ENCODE data around the gene DOK3.

Gene DOK3

DNA sequence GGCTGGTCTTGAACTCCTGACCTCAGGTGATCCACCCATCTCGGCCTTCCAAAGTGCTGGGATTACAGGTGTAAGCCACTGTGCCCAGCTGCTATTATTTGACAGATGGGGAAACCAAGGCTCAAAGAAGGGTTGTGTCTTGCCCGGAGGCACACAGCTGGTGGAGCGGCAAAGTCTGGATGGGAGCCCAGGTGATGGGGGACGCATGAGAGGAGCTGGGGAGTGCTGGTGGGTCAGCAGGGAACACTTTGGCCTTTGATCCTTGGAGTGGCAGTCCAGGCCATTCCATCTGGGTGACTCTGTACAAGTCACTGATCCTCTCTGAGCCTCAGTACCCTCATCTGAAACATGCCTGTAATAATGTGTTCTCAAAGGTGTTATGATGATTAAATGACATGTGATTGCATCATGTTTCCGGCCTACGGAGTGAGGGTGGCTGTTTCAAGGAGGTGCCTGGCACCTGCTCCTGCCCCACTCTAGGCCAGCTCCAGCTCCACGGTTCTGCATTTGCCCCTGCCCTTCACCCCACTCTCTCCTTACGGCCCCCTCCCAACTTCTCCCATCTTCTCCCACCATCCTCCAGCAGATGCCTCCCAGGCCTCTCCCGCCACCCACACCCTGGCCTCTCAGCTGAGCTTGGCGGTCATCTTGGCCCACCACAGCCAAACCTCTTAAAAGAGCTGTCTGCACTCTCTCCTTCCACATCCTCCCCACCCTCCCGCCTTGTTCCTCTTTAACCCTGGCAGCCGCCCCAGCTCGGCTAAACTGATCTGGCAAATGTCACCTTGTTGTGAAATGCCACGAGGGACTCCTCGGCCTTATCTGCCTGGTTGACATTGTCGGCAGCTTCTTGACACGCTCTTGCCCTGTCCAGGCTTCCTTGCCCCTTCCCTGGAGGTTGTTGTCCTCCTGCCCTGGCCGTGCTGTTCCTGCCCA is 30.6 kb downstream of the DOK3 start:
- DNase-seq: peak; percentile 91

DNA sequence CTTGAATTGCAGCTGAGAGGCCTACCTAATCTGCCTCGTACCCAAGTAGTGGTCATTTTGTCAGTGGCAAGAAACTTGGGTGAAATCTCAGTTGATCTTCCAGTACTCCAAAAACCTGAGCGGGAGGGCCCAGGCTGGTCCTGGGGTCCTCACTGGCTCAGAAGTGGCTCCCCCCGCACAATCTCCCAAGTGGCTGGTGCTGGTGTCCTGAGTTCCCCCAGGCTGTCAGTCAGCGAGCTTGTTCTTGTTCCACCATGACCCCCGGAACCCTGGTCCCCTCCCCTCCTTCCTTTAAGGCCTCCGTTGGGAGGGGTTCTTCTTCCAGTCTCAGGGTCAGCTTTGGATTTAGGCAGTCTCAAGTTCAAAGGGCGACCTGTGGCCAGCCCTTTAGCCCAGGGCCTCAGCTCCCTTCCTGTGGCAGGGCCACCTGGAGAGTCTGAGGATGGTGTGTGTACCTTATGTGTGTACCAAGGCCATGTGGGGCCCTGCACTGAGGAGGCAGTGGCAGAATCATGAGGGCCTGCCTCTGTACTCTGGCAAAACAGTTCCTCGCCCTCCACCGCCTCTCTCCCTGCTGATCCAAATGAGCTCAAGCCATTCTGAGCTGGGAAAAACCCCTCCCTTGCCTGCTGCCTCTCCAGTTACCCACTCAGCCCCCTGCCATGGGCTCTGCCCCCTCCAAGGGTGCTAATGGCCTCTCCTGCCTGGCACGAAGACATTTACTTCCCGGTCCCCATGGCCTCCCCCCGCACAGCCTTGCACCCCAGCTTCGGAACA is 31.7 kb downstream of the DOK3 start:
- DNase-seq: no peak

DNA sequence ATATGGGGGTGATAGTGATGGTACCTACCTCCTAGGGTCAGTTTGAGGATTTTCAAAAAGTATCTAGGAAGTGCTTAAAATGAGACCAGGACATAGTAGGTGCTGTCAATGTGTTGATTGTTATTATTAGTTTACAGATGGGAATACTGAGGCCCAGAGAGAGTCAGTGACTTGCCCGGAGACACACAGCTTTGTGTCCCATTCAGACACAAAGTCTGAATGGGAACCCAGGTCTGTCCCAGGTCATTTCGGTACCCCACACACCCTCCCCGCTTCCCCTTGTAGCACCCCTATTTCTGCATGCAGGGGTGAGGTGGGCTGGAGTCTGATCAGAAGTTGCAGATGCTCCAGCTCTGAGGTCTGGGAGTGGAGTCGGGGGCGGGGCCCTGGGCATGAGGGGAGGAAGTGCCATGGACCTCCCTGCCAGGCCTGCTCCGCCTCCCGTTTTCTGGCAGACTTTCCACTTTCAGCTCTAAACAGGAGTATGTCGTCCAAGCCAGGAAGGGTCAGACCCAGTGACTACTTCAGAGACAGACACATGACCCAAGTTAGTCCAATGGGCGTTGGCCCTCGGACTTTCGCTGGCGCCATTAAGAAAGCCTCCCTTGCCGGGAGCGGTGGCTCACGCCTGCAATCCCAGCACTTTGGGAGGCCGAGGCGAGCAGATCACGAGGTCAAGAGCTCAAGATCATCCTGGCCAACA is 32.9 kb downstream of the DOK3 start:
- no peak for DNase-seq

DNA sequence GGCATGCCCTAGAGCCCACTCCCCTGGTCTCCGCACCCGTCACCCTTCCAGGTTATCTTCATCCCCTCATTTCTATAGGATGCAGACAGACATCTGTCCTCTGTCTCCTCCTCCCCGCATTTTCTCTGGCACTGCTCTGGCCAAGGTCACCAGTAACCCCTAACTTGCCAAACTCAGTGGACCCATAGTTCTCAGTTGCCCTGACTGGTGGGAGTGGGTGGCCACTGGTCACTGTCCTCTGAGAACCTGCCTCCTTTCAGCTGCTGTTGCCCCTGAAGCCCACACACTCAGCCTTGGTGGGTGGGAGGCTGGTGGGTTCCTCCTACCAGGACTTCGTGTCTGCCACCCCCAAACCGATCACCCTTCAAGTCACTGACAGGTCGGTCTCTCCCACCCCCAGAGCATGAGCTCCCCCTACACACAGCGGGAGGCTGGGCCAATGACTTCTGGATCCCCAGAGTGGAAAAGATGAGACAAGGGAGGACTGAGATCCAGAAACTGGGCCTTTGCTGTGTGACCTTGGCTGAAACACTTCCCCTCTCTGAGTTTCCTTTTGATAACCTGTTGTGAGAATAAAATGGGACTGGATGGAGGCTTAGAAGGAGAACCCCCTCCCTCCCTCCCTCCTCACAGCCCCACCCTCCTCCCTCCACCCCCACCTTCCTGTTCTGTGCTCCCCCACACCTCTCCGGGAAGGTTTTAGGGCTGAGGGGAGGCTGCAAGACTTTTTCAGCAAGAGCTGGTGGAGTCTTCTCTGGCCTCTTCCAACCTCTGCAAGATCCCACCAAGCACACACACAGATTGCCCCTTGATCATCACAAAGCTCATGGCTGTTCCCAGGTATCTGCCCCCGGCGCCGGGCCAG is 33.8 kb downstream of the DOK3 start:
- no peak for DNase-seq

DNA sequence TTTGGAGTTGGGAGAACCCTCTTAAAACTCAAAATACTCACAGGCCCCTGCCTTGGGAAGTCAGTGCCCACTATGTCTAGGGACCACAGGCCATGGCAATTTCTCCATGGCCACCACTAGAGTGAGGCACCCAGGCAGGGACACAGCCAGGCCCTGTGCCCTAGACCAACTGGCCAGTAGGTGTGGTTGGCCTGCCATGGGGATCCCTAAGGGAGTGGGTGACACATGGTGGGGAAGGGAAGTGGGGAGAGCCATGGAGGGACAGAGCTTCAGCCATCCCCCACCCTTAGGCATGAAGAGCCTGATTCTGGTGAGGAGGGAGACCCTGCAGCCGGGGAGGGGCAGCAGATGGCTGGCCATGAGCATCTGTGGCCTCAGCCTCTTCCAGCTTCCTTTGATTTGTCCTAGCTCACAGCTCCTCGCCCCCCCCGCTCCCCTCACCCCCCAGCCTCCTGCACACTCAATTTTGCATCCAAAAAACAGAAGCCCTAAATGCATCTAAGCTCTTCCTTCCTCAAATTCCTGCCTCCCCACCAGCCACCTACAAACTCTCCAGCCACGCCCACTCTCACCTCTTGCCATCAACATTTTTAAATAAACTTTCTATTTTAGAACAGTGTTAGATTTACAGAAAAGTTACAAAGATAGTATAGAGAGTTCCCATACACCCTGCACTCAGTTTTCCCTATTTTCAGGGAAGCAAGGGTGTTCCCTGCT is 34.6 kb downstream of the DOK3 start:
- DNase-seq: no peak

DNA sequence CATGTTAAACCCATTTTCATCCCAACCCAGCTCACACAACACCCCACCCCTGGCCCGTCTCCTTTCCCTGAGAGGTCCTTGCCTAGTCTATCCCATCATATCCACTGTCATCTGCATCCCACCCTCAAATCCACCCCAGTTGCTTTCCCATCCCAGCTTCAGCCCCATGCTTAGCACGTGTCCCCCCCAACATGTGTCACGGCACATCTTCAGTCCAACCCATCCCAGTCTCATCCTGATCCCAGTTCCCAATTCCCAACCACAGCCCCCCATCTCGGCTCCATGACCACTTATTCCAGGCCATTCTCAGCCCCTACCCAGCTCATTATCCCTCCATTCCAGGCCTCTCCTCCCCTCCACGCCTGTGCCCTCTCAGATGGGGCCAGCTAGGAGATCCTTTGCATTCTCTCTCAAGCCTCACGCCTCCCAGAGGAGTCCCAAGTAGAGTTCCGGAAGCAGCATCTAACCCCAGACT is 35.6 kb downstream of the DOK3 start:
- DNase-seq: no peak

DNA sequence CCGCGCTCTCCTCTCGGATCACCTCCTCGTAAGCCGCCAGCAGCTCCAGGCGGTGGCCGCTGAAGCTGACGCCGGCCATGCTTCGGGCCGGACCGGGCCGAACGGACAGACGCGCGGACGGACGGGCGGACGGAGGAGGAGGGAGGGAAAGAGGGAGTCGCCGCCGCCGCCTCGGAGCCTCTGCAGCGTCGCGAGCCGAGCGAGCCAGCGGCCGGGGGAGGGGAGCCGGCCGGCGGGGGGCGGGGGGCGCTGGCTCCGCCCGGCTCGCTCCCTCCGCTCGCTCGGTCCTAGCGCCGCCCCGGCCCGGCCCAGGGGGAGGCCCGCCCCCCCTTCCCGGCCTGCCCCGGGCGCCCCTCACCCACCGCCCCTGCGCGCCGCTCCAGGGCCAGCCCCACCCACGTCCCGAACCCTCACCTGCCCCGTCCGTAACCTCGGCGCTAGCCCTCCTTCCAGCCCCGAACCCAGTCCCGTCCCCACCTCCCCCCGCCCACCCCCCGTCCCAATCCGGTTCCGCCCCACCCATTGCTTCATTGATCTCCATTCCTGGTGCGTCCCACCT is 36.1 kb downstream of the DOK3 start, which contains the start of gene DBN1:
Gene DBN1 (minus strand): TSS at position 192 of the 559 bp plus-strand sequence. CDS start 113 bp downstream, at position 79.
- no peak for DNase-seq

DNA sequence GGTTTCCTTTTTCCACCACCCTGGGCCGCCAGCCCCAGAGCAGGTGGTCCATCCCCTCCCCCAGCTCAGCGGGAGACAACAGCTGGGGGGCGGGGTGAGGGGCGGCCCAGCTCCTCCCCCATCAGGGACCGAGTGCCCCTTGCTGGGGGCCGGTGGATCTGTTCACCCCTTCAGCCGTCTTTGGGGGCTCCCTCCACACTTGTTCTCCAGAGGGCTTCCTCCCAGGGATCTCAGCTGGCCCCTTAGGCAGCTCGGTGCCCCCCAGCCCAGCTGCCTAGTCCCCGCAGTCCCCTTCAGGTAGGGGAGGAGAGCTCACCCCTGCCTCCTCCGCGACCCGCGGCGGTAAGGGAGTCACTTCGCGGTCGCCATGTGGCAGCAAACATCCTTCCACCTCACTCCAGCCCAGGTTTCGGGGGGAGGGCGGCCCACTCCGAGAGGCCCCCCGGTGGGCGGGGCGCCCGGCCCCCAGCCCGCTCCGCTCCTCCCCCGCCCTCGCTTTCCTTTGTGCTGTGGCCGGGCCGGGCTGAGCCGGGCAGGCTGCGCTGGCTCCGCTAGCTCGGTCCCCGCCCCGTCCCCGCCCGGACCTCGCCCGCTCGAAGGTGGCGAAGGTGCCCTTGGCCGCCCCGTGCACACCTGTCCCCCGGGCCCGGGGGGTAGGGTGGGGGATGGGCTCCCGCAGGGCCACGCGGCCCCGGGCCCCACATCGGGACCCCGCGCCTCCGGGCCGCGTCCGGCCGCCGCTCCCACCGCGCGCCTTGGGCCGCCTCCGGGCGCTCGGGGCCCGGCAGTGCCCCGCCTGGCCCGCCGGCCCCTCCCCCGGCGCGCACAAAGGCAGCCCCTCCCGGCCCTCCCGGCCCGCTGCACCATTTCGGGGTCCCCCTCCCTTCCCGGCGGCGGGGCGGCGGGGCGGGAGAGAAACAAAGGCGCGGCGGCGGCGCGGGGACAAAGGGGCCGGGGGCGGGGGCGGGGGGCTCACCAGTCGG is 36.9 kb downstream of the DOK3 start:
- DNase-seq: no peak

DNA sequence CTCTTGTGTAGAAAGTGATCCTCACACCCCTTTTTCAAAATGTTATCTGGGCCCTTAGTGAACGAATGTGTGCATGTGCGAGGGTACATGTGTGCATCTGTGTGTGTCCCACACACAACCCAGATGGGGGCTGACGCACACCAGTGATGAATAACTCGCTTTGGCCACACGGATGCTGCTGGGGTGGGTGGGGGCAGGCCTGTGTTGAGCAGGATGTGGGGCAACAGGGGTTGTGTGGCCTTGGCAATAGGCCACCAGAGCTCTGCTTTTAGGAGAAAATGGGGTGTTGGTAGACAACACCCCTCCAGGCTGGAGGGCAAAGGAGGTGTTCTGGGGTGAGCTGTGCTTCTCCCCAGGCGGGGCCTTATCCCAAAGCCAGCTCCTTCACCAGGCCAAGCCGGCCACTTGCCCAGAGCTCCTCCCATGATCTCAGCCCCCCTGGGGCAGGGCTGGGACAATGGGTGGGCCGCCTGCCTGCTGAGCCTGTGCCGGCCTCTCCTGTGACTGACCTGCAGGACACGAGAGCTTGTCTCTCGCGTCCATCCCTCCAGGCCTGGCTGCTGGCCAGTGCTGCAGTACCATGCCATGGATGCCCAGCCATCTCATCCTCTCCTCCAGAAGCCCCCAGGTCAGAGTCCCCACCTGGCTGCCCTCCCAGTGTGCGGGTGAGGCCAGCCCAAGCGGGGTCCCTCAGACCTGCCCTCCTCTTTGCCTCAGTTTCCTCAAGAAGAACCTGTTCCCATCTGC is 37.8 kb downstream of the DOK3 start:
- no peak for DNase-seq

DNA sequence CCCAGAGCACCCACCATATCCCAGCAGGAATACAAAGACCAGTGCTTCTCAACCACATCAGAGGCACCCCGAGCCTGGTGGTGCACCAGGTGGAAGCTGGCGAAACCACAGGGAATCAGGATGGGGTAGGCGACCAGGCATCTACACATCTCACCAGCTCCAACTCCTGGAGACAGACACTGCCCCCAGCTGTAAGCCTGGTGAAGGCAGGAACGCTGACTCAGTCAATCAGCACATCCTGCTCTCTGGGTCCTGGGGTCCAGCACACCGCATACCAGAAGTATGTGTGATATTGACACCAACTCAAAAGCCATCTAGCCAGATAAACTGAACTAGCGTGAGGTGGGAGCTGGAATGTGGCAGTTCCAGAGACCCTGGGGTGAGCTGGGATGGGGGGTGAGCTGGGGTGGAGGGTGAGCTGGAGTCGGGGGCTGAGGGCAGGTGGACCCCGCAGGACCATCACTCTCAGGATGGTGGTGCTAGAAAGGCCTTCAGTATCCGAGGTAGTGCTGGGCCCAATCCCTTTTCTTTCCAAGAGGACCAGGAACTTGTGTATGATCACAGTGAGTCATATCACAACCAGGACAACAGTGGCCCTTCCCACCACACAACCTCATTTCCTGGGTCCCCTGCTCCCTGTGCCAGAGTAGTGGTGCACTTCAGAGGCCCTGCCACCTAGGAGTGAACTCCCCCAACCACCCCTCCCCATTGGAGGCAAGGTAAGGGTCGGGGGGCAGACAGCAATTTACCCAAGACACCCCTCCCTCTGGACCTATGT is 38.7 kb downstream of the DOK3 start:
- DNase-seq: no peak

DNA sequence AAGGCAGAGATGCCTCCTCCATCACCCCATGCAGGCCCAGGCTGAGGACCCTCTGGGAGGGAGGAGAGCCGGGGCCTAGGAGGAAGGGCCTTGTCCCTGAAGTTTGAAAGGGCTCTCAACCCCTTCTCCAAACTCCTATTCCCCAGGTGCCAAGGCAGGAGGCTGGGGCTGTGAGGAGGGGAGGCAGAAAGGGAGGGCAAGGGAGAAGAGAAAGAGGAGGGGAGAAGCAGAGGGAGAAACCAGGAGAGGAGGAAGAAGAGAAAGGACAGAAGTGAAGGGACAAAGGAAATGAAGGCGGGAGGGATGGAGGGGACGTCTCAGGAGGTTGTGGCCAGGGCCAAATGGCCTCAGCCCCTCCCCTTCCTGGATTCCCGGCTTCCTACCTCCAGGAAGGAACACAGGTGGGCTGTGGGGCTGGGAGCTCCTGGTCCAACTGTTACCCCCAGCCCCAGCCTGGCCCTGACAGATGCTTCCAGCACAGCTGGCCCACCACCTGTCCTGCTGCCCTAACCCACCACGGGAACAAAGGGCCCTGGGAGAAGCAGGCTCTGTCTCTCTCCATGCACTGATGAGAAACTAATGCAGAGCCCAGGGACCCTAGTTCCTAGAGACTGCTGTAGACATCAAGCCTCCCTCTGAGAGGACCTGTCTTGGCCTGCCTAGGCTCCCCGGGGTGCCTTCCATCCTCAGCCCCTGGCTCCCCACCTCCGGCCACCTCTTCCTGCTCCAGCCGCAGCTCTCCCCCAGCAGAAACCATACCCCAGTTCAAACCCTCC is 39.7 kb downstream of the DOK3 start:
- DNase-seq: no peak

DNA sequence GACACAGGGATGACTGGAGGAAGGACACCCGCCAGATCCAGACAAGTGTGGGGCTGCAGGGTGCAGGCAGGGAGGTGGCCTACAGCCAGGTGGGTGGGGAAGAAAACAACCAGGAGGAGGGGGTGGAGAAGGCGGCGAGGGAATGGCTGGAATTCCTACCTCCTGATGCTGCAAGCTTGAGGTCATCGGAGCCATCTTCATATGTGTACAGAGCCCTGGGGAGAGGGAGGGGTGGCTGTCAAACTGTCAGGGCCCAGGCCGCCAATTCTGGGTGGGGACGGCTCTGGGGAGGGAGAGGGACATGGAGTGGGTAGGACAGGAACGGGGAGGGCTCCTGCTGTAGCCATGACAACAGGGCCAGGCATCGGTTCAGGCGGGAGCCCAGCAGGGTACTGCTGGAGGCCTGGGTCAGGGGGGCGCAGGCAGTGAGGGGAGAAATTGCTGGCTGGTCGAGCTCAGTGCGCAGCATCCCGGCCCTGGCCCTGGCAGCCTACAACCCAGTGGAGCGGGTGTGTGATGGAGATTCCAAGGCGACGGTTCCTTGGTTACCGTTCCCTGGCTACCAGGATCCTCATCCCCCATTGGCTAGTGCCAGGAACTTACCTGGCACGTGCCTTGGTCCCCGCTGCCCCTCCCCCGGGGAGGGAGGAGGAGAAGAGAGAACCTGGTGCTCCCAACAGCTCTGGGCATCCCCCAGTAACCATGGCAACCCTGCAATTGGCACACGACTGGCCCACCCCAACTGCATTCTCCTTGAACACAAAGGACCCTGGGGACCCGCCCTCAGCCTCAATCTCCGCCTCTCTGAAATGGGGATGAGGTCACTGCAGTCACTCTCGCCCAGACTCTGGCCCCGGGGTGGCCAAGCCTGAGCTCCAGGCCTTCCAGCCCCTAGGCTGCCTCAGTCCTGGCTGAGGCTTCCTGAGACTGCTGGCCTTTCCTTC is 40.7 kb downstream of the DOK3 start:
- DNase-seq: no peak

DNA sequence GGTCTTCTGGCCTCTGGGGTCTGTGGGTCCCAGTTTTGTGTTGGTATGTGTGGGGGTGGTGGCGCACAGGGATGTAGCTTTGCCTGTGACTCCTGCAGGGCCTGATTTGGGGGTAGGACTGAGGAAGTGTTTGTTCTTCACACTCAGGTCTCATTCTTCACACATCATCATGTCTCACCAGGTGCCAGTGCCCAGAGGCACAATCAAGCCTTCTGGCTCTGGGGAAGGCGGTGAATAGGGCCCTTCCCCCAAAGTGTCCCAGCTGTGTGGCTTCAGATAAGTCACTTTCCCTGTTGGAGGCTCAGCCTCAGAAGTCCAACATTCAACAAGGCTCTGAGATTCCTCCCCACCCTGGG is 41.3 kb downstream of the DOK3 start:
- DNase-seq: no peak

DNA sequence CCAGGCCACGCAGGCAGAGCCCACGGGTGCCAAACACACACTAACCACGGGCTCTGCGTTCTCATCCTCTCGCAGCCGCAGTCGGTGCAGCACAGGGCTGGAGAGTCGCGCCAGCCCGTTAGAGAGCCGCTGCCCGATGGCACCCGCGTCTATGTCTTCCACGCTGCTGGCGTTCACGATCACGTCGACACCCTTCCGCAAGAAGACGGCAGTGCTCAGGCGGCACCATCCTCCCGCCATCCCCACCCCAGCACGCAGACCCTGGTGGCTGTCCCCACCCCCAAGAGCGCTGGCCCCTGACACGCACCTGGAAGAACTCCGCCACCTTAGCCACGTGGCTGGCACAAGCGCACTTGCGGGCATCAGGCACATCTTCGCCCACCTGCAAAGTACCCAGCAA is 42.2 kb downstream of the DOK3 start:
- DNase-seq: no peak

DNA sequence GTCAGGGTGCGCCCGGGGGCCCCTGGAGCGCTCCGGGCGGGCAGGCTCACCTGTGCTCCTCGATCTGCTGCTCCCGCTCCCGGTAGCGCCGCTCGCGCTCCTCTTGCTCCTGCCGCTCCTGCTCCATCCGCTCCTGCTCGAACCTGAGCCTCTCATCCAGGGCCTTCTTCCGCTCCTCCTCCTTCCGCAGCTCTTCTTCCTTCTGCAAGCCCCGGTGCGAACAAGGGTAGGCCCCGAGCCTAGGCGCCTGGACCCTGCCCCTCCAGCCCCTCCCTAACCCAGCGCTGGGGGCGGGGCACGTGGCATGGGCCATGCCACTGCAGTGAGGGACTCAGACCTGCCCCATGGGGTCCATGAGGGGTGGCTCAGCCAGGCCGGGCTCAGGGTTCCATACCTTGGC is 42.8 kb downstream of the DOK3 start:
- DNase-seq: no peak

DNA sequence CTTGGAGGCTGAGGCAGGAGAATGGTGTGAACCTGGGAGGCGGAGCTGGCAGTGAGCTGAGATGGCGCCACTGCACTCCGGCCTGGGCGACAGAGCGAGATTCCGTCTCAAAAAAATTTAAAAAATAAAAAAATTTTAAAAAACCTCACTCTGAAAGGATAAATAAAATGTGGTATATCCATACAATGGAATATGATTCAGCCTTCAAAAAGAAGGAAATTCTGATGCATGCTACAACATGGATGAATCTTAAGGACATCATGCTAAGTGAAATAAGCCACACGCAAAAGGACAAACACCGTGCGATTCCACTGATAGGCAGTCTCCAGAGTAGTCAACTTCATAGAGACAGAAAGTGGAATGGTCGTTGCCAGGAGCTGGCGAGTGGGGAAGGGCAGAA is 44.6 kb downstream of the DOK3 start:
- no peak for DNase-seq

All from hematopoietic multipotent progenitor cell treated with erythropoietin and hydrocortisone succinate and interleukin-3 and kit ligand, for 8 days (in vitro differentiated cells).